Esophagus mucosa (tissue), 1 donor: ENCODE data around the gene LMTK2. TPM values are rescaled to one million over a fixed set of nuclear protein-coding genes. Genes with fewer than 3 reads are reported as not detected.

Experiments
- ATAC-seq: fragments of 200-7000 bp; cut with Tn5 transposase; one replicate; pipeline ENCODE4 v1.9.1; 2020
- total RNA-seq: library from RNA; stranded (reverse); gene quantifications from one replicate; pipeline ENCODE4 v1.2.4, GENCODE V29; 2023
- donor health status: DM: yes; HTN: yes; CAD: no.

Gene LMTK2
- total RNA-seq = 17.5 TPM

DNA sequence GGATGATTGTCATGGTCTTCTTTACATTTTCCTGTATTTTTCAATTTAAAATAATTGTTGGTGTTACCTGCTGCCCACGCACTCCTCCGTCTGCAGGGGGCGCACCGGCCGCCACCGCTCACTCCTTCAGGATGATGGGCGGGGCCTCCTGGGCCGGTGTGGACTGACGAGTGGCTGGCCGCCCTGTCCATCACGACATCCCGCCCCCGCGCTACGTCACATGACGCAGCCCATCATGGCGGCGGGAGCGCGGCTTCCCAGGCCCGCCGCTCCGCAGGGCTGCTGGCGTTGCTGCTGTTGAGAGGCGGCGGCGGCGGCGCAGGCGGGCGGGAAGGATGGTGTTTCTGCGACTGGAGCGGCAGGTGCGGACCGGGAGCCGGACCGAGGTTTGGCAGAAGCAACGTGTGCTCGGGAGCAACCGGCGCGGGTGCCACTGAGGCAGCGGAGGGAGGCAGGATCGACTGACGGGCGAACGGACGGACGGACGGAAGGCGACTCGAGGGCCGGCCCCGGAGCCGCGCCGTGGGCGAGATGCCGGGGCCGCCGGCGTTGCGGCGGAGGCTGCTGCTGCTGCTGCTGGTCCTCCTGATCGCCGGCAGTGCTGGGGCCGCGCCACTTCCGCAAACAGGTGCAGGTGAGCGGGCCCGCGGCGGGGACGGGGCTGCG, at the start of gene LMTK2:
Gene LMTK2, plus strand, starts transcription at position 216 of the 666 bp plus-strand sequence. Its CDS starts 316 bp downstream, at position 532.
- peak; percentile 100 for ATAC-seq

DNA sequence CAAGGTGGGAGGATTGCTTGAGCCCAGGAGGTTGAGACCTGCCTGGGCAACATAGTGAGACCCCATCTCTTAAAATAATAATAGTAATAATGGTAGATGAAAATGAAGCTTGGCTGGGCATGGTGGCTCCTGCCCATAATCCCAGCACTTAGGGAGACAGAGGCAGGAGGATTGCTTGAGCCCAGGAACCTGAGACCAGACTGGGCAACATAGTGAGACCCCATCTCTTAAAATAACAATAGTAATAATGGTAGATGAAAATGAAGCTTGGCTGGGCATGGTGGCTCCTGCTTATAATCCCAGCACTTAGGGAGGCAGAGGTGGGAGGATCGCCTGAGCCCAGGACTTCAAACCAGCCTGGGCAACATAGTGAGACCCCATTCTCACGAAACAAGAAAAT, 49.5 kb upstream of the LMTK2 start:
- no peak for ATAC-seq

DNA sequence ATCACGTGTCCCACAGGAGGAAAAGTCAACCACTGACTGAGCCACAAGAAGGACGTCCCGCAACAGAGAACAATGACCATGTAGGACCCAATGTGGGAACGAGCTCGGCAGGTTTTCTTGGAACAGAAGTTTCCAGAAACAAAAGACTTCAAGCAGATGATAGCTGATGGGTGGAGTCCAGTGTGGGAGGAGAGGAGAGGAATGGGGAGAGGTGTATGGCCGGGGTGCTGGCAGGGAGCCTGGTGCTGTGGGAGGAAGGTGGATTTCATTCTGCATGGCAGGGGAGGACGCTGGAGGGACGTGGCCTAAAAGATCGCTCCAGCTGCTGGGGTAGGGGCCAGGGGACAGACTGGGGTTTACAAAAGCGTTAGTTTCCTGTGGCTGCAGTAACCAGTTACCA, 48.5 kb upstream of the LMTK2 start:
- peak; percentile 80 for ATAC-seq

DNA sequence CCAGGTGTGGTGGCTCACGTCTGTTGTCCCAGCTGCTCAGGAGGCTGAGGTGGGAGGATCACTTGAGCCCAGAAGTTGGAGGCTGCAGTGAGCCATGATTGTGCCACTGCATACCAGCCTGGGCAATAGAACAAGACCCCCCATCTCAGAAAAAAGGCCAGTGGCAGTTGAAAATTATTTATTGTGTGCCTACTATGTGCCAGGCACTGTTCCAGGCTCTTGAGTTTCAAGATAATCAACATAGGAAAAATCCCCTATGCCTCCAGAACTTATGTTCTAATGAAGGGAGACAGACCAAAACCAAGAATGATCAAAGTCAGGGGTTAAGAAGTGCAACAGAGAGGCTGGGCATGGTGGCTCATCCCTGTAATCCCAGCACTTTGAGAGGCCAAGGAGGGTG, 42.4 kb upstream of the LMTK2 start:
- no peak for ATAC-seq

DNA sequence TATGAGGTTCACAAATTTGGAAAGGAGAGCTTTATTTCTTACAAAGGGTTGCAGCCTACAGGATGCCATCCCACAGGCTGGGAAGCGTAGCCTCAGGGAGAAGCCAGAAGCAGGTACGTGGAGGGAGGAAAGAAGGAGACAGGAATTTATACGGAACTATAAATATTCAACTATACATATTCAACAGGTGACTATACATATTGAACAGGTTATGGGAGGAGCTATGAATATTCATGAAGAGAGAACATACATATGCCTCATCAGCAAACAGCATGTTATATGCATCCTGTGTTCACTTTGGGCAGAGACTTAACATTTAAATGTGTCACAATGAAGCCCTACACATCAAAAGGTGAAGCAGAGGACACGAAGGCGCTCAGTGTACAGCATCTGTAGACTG, 40.5 kb upstream of the LMTK2 start:
- ATAC-seq = no peak

DNA sequence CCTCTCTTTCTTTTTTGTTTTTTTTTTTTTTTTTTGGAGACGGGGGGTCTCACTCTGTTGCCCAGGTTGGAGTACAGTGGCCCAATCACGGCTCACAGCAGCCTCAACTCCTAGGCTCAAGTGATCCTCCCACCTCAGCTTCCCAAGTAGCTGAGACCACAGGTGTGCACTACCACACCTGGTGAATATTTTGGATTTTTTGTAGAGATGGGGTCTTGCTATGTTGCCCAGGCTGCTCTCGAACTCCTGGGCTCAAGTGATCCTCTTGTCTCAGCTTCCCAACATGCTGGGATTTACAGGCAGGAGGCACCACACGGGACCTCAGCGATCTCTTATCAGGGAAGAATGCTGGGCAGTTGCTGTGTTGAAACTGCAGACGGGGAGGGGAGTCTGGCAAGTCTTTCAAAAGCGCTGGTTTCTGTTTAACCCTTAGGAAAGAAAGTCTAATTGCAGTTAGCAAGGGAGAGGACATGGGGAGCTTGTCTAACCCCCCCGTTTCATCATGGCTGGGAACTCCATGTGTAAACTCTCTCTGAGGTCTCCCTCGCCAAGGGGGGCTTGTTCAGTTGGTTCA, 39.6 kb upstream of the LMTK2 start:
- ATAC-seq = no peak

DNA sequence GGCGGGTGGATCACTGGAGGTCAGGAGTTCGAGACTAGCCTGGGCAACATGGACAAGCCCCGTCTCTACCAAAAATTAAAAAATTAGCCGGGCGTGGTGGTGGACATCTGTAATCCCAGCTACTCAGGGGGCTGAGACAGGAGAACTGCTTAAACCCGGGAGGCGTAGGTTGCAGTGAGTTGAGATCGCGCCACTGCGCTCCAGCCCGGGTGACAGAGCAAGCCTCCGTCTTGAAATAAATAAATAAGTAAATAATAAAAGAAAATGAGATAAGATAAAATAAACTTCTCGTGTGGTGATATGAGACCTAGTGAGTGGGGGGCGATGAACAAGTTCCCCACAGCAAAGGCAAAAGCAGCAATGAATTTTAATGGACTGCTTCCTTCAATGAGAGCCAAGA, 33.6 kb upstream of the LMTK2 start:
- no peak for ATAC-seq

DNA sequence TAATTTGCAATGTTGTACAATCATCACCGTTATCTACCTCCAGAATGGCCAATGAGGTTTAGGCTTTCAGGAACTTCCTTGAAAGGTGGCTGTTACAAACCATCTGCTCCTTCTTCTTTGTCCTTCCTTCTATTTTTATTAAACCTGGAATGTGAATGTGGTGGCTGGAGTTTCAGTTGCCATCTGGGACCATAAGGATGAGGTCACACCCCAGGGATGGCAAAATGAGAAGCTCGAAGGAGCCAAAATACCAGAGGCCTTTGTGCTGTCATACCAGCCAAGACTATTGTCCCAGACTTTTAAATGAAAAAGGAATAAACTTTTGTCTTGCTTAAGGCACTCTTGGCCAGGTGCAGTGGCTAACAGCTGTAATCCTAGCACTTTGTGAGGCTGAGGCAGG, 30.9 kb upstream of the LMTK2 start:
- ATAC-seq = no peak

DNA sequence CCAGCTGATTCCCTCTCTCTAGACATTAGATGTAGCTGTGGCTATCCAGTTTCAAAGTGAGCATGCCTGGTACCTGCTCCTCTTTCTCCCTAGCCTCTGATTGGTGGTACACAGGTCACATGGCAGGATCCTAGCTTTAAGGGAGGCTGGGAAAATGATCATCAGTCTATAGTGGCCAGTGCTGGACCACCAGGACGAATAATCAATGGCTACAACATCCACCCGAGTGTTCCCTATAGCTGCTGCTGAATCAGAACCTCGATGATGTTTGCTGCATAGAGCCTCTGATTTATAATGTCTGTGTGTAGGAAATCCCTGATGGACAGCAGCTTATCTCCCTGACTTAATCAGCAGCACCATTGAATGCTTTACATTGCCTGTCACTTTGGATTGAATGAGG, 28.9 kb upstream of the LMTK2 start:
- no peak for ATAC-seq

DNA sequence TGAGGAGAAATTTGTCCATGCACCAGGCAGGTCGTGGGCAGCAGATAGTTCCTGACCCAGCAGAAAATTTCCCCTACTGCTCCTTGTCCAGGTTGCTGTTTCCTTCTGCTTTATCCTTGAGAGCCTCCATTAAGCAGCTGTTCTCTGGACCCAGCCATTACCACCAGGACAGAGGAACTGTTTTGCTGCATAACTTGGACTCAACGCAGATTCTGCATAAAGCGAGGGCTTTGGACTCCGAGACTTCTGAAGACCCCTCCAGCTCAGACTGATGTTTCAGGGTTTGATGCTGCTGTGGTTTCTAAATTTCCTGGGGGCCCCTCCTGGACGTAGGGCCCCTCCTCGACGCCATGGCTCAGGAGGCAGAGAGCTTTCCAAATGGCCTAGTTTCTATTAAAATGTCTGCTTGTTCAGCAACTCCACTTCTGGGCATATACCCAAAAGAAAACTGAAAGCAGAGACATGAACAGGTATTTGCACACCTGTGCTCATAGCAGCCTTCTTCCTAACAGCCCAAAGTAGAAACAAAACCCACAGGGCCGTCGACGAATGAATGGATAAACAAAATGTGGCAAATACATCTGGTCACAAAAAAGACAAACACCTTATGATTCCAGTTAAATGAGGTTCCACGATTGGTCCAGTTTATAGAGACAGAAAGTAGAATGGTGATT, 28.3 kb upstream of the LMTK2 start:
- no peak for ATAC-seq

DNA sequence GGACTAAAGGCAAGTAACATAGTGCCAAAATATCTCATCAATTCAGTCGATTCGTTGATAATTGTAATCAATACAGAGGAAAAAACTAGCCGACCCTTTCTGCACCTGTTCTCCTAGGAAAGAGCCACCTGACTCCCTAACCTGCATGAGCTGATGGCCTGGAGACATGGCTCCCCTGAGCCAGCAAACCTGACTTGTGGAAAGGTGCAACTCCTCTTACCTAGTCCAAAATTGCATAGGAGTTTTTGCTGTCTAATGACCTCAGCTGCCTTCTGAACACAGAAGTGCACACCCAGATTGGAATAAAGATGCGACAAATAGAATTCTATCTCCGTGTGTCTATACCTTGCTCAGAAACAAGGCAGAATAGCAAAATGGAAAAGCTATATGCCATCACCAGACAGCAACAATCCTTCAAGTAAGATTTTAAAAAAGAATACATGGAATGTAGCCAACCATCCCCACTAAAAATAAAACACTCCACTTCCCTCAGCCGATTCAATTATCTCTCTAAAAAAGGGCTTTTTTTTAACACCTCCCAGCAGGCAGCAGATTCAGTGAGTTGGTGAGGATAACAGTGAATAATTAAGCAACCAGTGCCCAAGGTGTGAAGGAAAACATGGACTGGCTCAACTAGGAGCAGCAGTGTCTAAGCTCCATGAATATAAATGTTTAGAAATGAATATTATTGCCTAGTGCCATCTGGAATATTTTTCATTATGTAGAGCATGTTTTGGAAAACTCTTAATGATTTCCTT, 26.6 kb upstream of the LMTK2 start:
- ATAC-seq = no peak

DNA sequence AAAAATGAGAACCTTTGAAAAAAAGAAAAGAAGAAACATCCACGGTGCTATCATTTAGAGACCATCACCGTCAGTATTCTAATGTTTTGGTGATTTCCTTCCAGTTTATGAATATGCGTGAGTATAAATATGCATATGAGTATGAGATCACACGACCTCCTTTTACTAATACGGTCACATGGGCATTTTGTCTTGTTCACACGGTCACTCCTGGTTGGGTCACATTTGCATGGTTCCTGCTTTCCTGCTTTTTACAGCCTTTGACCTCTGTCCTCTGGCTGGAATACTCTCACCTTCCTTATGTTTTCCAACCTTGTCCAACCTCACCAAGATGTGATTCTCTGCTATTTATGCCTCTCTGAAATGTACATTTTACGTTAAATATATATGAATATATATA, 25.3 kb upstream of the LMTK2 start:
- no peak for ATAC-seq

DNA sequence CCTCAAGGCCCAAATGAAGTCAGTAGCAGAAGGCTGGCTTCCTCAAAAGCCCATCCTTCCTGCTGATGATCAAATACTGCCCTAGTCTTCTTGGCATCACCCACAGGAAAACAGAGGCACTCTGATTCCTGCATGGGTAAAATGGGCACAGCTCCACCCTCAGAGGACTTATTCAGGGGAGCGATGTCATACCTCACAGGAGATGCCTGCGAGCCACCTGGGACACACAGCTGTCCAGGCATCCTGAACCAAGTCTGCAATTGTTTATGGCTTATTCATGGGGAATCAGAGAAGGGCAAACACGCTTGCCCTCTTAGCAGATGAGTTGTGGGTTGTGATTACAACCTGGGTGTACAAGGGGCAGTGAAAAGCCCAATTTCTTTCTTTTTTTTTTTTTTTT, 22.0 kb upstream of the LMTK2 start:
- peak; percentile 14 for ATAC-seq

DNA sequence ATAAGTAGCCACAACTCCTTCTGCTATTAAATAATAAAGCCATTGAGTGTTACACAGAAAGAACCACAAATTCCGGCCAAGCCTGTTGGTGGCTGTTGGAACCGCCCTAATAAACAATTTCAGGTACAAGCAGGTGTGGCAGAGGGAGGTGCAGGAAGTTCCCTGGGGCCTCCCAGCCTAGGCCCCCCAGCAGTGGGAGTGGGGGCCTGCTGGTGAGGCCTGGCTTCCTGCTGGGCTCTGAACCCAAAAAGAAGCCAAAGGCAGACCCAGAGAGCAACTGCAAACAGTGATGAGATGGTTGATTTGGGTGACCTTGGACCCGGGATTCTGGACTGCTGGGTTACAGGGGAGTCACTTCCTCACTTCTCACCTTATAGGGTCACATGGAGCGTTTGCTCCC, 21.0 kb upstream of the LMTK2 start:
- peak; percentile 82 for ATAC-seq

DNA sequence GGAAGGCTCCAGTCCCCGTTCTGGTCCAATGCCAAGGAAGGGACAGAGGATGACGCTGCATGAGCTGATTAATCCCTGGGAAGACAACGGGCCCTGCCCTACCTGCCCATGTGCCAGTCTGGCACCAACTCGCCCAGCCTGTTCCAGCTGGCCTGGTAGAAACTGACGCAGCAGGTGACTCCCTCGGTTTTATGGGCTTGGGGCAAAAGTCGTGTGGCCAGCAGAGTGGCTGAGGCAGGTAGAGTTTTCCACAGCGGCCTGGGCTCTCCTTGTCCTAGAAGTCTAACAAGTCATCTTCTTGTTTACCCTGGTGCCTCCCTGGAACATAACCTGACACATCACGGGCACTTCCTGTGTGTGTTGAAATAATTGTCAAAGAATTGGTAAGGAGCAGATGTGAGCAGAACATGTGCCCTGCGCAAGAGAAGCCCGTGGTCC, 20.4 kb upstream of the LMTK2 start:
- peak; percentile 98 for ATAC-seq

DNA sequence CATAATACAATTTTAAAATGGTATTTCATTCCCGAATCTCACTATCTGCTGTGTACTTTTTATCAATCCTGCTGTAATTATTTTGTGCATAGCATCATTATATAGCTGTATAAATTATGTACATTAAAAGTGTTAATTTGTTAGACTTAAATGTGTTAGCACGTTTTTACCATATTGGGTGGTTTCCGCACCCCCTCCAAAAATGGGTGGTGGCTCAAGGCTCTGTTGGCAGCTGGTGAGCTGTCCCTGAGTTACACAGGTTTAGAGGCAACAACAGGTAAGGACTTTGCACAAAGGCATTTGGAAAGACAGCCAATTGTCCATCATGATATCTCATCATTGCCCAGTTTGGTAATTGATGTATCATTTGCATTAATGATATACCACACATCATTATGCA, 18.6 kb upstream of the LMTK2 start:
- no peak for ATAC-seq

DNA sequence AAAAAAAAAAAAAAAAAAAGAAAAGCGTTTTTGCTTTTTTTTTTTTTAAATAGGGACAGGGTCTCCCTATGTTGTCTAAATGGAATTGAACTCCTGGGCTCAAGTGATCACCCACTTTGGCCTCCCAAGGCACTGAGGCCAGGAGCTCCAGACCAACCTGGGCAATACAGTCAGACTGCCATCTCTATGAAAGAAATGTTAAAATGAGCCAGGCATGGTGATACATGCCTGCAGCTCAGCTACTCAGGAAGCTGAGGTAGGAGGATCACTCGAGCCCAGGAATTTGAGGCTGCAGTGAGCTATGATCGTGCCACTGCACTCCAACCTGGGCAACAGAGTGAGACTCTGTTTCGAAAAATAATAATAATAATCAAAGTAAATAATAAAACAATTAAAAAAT, 16.5 kb upstream of the LMTK2 start:
- no peak for ATAC-seq

DNA sequence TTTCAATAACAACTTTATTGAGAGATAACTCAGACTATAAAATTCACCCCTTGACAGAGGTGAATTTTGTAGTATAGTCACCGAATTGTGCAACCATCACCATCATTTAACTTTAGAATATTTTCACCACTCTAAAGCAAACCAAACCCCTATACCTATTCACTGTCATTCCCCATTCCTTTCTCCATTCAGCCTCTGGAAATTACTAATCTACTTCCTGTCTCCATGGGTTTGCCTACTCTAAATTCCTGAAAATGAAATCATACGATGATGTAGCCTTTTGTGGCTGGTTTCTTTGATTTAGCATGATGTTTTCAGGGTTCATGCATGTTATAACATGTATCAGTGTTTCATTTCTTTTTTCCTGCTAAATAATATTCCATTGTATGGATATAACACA, 15.6 kb upstream of the LMTK2 start:
- no peak for ATAC-seq

DNA sequence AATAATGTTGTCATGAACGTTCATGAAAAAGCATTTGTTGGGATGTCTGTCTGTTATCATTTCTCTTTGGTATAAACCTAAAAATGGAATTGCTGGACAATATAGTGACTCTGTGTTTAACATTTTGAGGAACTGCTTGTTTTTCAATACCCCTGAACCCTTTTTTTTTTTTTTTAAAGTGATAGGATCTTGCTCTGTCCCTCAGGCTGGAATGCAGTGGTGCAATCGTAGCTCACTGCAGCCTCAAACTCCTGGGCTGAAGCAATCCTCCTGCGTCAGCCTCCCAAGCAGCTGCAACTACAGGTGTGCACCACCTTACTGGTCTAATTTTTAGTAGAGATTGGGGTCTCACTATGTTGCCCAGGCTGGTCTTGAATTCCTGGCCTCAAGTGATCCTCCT, 15.1 kb upstream of the LMTK2 start:
- ATAC-seq = no peak

DNA sequence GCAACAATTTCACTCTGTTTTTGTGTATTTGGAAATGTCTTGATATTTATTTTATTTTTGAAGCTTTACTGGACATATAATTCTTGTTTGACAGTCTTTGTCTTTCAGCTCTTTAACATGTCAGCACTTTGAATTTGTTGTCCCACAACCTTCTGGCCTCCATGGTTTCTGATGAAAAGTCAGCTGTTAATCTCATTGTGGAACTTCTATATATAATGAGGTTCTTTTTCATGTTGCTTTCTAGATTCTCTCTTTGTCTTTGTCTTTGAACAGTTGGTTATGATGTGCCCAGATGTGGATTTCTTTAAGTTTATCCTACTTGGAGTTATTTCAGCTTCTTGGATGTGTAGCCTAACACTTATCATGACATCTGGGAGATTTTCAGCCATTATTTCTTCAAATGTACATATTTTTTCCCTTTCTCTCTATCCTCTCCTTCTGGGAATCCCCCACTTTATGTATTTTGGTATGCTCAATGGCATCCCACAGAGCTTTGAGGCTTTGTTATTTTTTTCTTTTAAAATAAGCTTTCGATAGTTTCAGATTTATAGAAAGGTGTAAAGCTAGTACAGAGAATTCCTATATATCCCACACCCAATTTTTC, 9.5 kb upstream of the LMTK2 start:
- ATAC-seq = no peak

DNA sequence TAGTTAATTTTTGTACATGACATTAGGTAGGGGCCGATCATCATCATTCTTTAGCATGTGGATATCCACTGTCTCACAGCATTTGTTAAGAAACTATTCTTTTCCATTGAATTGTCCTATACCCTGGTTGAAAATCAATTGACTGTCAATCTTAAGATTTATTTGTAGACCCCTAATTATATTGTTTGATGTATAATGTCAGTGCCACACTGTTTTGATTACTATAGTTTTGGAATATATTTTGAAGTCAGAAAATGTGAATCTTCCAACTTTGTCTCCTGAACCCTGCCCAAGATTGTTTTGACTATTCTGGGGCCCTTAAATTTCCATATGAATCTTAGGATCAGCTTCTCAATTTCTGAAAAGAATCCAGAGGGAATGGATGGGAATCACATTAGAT, 6.6 kb upstream of the LMTK2 start:
- no peak for ATAC-seq

DNA sequence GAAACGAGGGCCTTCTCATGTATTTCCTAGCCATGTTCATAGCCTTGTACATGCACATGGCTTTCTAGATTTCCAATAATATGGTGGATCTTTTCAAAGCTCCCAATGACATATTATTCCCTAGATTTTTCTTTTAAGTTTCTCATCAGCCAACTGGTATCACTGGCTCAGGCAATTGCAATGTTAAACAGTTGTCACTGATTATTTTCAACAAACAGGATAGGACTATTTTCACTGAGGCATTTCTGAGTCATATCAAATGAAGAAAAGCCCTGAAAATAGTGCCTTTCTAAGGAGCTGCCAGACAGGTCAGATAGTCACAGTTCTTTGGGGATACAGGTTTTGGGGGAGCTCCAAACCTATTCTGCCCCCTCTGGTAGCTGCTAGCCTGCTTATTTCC, 4.5 kb upstream of the LMTK2 start:
- no peak for ATAC-seq

DNA sequence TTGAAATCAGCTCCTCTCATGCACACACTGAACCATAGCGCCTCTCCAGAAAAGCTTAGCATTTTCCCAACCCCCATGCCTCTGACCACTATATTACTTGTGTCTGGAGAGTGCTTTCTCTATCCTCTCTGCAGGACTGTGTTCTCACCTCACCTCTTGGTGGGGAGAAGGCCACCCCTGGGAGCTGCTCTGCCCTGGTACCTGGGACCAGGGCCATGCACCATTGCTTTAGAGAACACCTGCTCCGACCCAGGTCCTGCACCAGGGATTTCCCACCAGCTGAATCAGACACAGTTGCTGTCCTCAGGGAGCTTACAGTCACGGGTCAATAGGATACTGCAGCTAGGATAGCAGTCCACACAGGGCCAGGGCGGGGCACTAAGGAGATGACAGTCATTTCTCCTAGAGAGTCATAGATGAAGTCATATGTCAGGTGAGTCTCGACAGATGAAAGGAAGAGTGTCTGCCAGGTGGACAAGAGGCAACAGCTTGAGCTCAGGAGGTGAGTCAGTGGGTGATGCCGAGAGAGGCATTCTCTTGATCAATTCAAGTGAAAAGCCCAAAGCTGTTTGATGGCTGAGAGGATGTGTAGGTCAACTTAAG, 619 bp upstream of the LMTK2 start:
- ATAC-seq = peak; percentile 92
